Measurements from ENCODE around the gene PRR30. TPM values are rescaled to one million over a fixed set of nuclear protein-coding genes. Genes with fewer than 3 reads are reported as not detected.

Gene PRR30
- total RNA-seq, 3 donors from 2014 or later (not counting 1 experiment from before 2014, with no cell fraction given), result not detected

DNA sequence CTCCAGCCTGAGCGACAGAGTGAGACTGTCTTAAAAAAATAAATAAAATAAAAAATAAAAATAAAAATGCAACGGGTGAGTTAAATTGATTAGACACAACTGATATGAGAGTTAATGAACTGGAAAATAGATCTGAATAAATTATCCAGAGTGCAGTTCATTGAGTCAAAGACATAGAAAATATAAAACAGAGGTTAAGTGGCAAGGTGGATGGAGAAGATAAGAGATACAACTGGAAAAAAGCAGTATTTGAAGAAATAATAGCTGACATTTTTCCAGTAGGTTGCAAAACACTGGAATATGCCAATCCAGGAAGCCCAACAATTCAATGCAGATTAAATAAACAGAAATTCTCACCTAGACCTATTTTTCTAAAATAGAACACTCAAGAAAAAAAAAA, 31.0 kb downstream of the PRR30 start:
- no peak overlapping the region for H3K27ac Mint-ChIP-seq
- no peak for ATAC-seq
- 80% methylated on average over 1 of the region's 2 CpGs for WGBS (ENCODE audit: insufficient coverage)
- H3K4me3 Mint-ChIP-seq, result no peak overlapping the region
- TF ChIP-seq, protein P1, sequence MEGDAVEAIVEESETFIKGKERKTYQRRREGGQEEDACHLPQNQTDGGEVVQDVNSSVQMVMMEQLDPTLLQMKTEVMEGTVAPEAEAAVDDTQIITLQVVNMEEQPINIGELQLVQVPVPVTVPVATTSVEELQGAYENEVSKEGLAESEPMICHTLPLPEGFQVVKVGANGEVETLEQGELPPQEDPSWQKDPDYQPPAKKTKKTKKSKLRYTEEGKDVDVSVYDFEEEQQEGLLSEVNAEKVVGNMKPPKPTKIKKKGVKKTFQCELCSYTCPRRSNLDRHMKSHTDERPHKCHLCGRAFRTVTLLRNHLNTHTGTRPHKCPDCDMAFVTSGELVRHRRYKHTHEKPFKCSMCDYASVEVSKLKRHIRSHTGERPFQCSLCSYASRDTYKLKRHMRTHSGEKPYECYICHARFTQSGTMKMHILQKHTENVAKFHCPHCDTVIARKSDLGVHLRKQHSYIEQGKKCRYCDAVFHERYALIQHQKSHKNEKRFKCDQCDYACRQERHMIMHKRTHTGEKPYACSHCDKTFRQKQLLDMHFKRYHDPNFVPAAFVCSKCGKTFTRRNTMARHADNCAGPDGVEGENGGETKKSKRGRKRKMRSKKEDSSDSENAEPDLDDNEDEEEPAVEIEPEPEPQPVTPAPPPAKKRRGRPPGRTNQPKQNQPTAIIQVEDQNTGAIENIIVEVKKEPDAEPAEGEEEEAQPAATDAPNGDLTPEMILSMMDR (IDR thresholded peaks at IDR 0.05), result no peak
- peaks cover 0 to 9% of the 10 kb centered on the region in 2 donors for H3K27me3 Mint-ChIP-seq (ENCODE audit: low read depth in 2 of 2)
- no peaks in the 10 kb centered on the region for H3K9me3 Mint-ChIP-seq
- Histone ChIP-seq H3K4me1 (ENCODE audit: control insufficient read depth, insufficient read depth, low read length) (no peaks in the 10 kb centered on the region), H3K9me3 (ENCODE audit: control insufficient read depth, insufficient read depth, low read length) (no peaks in the 10 kb centered on the region), H3K36me3 (ENCODE audit: control insufficient read depth, insufficient read depth, low read length) (no peaks in the 10 kb centered on the region), H3K4me3 (ENCODE audit: low read length) (no peak overlapping the region), H3K27ac (ENCODE audit: low read length) (no peak overlapping the region), H3K27me3 (ENCODE audit: control insufficient read depth, insufficient read depth, low read length) (no peaks in the 10 kb centered on the region)
- intact Hi-C loops (cut with micrococcal nuclease), result no loop called here
- no peaks in the 10 kb centered on the region for H3K4me1 Mint-ChIP-seq
- H3K36me3 Mint-ChIP-seq, result no peaks in the 10 kb centered on the region
- DNase-seq, result no peak

DNA sequence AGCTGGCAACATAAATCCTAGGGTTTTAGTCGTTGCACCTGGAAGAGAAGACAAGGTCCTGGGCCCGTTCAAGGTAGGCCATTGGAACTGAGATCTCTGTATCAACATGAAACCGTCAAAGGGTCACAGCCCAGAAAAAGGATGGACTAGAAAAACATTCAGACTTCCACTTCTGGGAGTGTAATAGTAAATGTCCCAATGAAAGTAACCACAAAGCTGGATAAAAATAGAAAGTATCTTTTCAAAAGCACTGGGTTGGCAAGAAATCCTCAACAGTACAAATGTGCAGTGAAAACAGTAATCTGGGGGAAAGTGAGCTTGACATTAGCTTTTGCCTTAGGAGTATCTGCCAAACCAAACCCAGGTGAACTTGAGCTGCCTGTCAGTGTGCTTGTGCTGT, 33.2 kb downstream of the PRR30 start:
- H3K9me3 Mint-ChIP-seq, result no peaks in the 10 kb centered on the region
- H3K36me3 Mint-ChIP-seq, result no peaks in the 10 kb centered on the region
- Histone ChIP-seq H3K4me1 (ENCODE audit: control insufficient read depth, insufficient read depth, low read length) (no peaks in the 10 kb centered on the region), H3K9me3 (ENCODE audit: control insufficient read depth, insufficient read depth, low read length) (no peaks in the 10 kb centered on the region), H3K27me3 (ENCODE audit: control insufficient read depth, insufficient read depth, low read length) (no peaks in the 10 kb centered on the region), H3K4me3 (ENCODE audit: low read length) (no peak overlapping the region), H3K27ac (ENCODE audit: low read length) (no peak overlapping the region), H3K36me3 (ENCODE audit: control insufficient read depth, insufficient read depth, low read length) (no peaks in the 10 kb centered on the region)
- DNase-seq (no peak), ATAC-seq (no peak)
- no peaks in the 10 kb centered on the region for H3K4me1 Mint-ChIP-seq
- 79% methylated on average over 3 of the region's 3 CpGs for WGBS (ENCODE audit: insufficient coverage)
- peaks cover 0 to 7% of the 10 kb centered on the region in 2 donors for H3K27me3 Mint-ChIP-seq (ENCODE audit: low read depth in 2 of 2)
- intact Hi-C loops (cut with micrococcal nuclease), result no loop called here
- TF ChIP-seq, protein P1 (IDR thresholded peaks at IDR 0.05), result no peak
- no peak overlapping the region for H3K27ac Mint-ChIP-seq
- H3K4me3 Mint-ChIP-seq, result no peak overlapping the region

DNA sequence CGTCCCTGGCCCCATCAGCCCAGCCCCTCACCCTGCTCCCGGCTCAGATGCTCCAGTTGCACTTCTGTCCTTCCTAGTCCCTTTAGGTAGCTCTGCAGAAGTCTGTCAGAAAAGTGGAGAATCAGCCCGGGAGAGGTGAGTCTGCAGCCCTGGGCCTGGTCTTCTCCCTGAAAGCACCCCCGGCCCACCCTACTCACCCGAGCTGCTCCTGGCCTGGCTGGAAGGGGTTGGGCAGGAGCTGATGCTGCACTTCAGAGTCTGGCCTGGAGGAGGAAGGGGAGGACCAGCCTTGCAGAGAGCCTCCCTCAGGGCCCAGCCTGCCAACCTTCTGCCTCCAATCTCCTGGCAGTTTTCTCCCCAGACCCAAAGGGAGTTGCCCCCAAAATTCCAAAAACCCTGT, 36.9 kb downstream of the PRR30 start:
- Histone ChIP-seq H3K27me3 (ENCODE audit: control insufficient read depth, insufficient read depth, low read length) (no peaks in the 10 kb centered on the region), H3K27ac (ENCODE audit: low read length) (no peak overlapping the region), H3K4me3 (ENCODE audit: low read length) (no peak overlapping the region), H3K36me3 (ENCODE audit: control insufficient read depth, insufficient read depth, low read length) (no peaks in the 10 kb centered on the region), H3K9me3 (ENCODE audit: control insufficient read depth, insufficient read depth, low read length) (no peaks in the 10 kb centered on the region), H3K4me1 (ENCODE audit: control insufficient read depth, insufficient read depth, low read length) (no peaks in the 10 kb centered on the region)
- DNase-seq (no peak), ATAC-seq (no peak)
- Mint-ChIP-seq H3K4me1 (no peaks in the 10 kb centered on the region), H3K27me3 (ENCODE audit: low read depth in 2 of 2) (peaks cover 0 to 2% of the 10 kb centered on the region in 2 donors), H3K27ac (no peak overlapping the region), H3K4me3 (no peak overlapping the region), H3K36me3 (no peaks in the 10 kb centered on the region), H3K9me3 (no peaks in the 10 kb centered on the region)
- 87% methylated on average over 5 of the region's 5 CpGs for WGBS (ENCODE audit: insufficient coverage)
- TF ChIP-seq, protein P1 (IDR thresholded peaks at IDR 0.05), result no peak
- intact Hi-C loops (cut with micrococcal nuclease), result loop anchor here (1.0 kb wide), 1 partner anchor 178 kb away; no protein-coding TSS in a partner anchor

DNA sequence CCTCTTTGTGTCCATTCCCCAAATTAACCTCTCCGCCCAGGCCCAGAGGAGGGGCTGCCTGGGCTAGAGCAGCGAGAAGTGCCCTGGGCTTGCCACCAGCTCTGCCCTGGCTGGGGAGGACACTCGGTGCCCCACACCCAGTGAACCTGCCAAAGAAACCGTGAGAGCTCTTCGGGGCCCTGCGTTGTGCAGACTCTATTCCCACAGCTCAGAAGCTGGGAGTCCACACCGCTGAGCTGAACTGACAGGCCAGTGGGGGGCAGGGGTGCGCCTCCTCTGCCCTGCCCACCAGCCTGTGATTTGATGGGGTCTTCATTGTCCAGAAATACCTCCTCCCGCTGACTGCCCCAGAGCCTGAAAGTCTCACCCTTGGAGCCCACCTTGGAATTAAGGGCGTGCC, 39.2 kb downstream of the PRR30 start:
- Histone ChIP-seq H3K36me3 (ENCODE audit: control insufficient read depth, insufficient read depth, low read length) (no peaks in the 10 kb centered on the region), H3K9me3 (ENCODE audit: control insufficient read depth, insufficient read depth, low read length) (no peaks in the 10 kb centered on the region), H3K4me1 (ENCODE audit: control insufficient read depth, insufficient read depth, low read length) (peaks cover 9% of the 10 kb centered on the region), H3K27ac (ENCODE audit: low read length) (no peak overlapping the region), H3K4me3 (ENCODE audit: low read length) (no peak overlapping the region), H3K27me3 (ENCODE audit: control insufficient read depth, insufficient read depth, low read length) (no peaks in the 10 kb centered on the region)
- DNase-seq (no peak), ATAC-seq (no peak)
- Mint-ChIP-seq H3K4me1 (peaks cover 0 to 16% of the 10 kb centered on the region in 2 donors), H3K36me3 (no peaks in the 10 kb centered on the region), H3K9me3 (no peaks in the 10 kb centered on the region), H3K27me3 (ENCODE audit: low read depth in 2 of 2) (peaks cover 0 to 2% of the 10 kb centered on the region in 2 donors), H3K27ac (no peak overlapping the region), H3K4me3 (no peak overlapping the region)
- 93% methylated on average over 10 of the region's 10 CpGs for WGBS (ENCODE audit: insufficient coverage)
- intact Hi-C loops (cut with micrococcal nuclease), result no loop called here
- TF ChIP-seq, protein P1 (IDR thresholded peaks at IDR 0.05), result no peak
